ENCODE measurements around the gene TFF3.

Gene TFF3

DNA sequence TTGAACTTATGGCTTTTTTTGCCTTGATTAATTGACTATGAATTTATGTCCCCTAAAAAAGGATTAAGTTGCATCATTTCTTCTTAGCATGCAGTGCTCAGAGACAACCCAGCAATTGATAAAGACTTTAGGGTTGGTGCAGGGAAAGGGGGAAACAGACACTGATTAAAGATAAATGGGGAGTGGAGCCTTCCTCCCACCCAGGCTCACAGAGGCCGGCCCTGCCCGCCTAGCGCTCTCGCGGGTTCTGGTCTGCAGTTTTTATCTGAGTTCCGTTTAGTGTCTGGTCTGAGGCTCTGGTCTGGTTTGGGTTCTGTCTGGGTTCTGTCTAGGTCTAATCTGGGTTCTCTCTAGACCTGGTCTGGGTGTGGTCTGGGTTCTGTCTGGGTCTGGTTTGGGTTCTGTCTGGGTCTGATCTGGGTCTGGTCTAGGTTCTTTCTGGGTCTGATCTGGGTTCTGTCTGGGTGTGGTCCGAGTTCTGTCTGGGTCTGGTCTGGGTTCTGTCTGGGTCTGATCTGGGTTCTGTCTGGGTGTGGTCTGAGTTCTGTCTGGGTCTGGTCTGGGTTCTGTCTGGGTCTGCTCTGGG is 48.1 kb downstream of the TFF3 start:
- DNase-seq (ENCODE audit: low spot score): no peak

DNA sequence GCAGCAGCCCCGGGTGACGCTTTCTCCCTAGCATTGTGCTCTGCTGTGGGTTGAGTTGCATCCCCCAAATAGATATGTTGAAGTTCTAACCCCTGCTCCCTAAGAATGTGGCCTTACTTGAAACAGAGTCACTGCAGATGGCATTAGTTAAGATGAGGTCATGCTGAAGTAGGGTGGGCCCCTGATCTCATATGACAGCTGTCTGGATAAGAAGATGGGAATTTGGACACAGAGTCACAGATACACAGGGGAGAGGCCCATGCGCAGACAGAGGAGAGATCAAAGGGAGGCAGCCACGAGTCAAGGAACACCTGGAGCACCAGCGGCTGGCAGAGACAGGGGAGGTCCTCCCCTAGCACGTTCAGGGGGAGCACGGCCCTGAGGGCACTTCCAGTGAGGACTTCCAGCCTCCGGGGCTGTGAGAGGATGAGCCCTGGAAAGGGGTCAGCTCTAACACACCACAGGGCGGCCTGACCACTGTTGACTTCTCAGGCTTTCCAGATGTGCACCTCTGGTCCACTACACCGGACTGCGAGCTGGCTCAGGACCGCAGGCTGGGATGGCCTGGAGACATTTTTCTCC is 49.9 kb downstream of the TFF3 start:
- no peak for DNase-seq (ENCODE audit: low spot score)

GRCh38 chr21:42264245-42265195 is 50.7 kb downstream of the TFF3 start:
- DNase-seq (ENCODE audit: low spot score): no peak

DNA sequence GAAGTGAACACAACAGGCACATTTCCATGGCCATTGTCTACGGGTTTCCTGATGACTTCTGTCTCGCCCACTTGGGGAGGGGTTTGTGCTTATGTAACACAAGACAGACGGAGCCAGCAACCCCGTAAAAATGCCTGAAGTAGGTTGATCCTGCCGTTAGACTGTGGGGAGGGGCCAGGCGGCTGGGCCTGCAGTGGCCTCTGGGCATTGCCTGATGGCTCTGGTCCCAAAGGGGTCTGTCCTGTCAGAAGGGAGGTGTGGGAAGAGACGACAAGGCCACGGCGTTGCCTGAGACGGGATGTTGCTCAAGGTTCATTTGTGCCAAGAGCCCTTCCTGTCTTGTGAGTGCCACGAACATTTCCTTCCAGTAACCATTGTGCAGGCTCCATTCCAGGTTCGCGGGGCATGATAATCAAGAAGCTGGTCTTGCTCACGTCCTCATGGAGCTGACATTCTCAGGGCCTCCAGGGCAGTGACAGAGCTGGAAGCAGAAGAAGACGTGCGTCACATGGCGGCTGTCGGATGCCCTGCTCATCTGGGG is 51.5 kb downstream of the TFF3 start:
- no peak for DNase-seq (ENCODE audit: low spot score)

- no peak for DNase-seq (ENCODE audit: low spot score)
These were observed 52.4 kb downstream of the TFF3 start for GRCh38 chr21:42262831-42263231.

GRCh38 chr21:42261829-42262200 is 53.4 kb downstream of the TFF3 start:
- DNase-seq (ENCODE audit: low spot score): no peak

All from SK-N-DZ (cell line).